Neural cell (in vitro differentiated cells): Measurements from ENCODE around the gene ADGRD2. TPM values are rescaled to one million over a fixed set of nuclear protein-coding genes. Genes with fewer than 3 reads are reported as not detected.

Experiments used
- H2AFZ ChIP-seq: fragments of 200-600, 300-800 bp; sonication (generic), shearing (Covaris generic); 2 replicates; pipeline ENCODE4 v1.6.0; 2014; ENCODE audit warnings: low read depth, mild to moderate bottlenecking, antibody characterized with exemption, low read length, moderate library complexity
- H3F3A ChIP-seq: fragments of 200-600 bp; shearing (Covaris generic); 2 replicates; pipeline ENCODE4 v1.6.1; 2016; ENCODE audit warnings: mild to moderate bottlenecking, moderate library complexity, mixed read lengths, antibody characterized with exemption, low read length; ENCODE audit not compliant: insufficient read depth, poor library complexity, severe bottlenecking
- H3K27ac ChIP-seq: fragments of 200-600, 300-800 bp; sonication (generic), shearing (Covaris generic); 2 replicates; pipeline ENCODE4 v1.5.1; 2014; ENCODE audit warnings: mild to moderate bottlenecking, low read length, moderate library complexity
- H3K27me3 ChIP-seq: fragments of 300-800, 200-600 bp; sonication (generic), shearing (Covaris generic); 2 replicates; pipeline ENCODE4 v1.6.0; 2014; ENCODE audit warnings: mild to moderate bottlenecking, low read depth, low read length, moderate library complexity; ENCODE audit not compliant: insufficient read depth
- H3K36me3 ChIP-seq: fragments of 300-800, 200-600 bp; sonication (generic), shearing (Covaris generic); 2 replicates; pipeline ENCODE4 v1.5.1; 2014; ENCODE audit warnings: mild to moderate bottlenecking, antibody characterized with exemption, low read length, moderate library complexity; ENCODE audit not compliant: insufficient read depth
- H3K4me2 ChIP-seq: fragments of 300-800, 200-600 bp; sonication (generic), shearing (Covaris generic); 2 replicates; pipeline ENCODE4 v1.6.0; 2014; ENCODE audit warnings: mild to moderate bottlenecking, low read length
- H3K4me3 ChIP-seq: fragments of 300-800, 200-600 bp; sonication (generic), shearing (Covaris generic); 2 replicates; pipeline ENCODE4 v1.5.1; 2014; ENCODE audit warnings: mild to moderate bottlenecking, low read length, moderate library complexity
- H3K79me2 ChIP-seq: fragments of 200-600 bp; shearing (Covaris generic); replicated peaks from 2 replicates; pipeline ENCODE4 v1.6.0; 2014; ENCODE audit warnings: mild to moderate bottlenecking, low read length, moderate library complexity; ENCODE audit not compliant: insufficient read depth
- H3K9ac ChIP-seq: fragments of 300-800, 200-600 bp; sonication (generic), shearing (Covaris generic); 2 replicates; pipeline ENCODE4 v1.6.1; 2016; ENCODE audit warnings: mild to moderate bottlenecking, low read length, mixed read lengths
- H3K9me2 ChIP-seq: fragments of 200-600 bp; shearing (Covaris generic); 2 replicates; pipeline ENCODE4 v1.6.1; 2016; ENCODE audit warnings: mild to moderate bottlenecking, low read length, mixed read lengths; ENCODE audit not compliant: insufficient read depth
- H3K9me3 ChIP-seq: fragments of 200-600, 300-800 bp; sonication (generic), shearing (Covaris generic); 2 replicates; pipeline ENCODE4 v1.6.1; 2016; ENCODE audit warnings: mild to moderate bottlenecking, mixed run types, low read length, moderate library complexity, mixed read lengths
- H4K20me1 ChIP-seq: fragments of 200-600 bp; shearing (Covaris generic); 2 replicates; pipeline ENCODE4 v1.6.1; 2016; ENCODE audit warnings: mild to moderate bottlenecking, mixed run types; ENCODE audit not compliant: insufficient read depth
- CTCF ChIP-seq: fragments of 450-650 bp; IDR thresholded peaks from 2 replicates; pipeline ENCODE4 v1.5.1; 2014; ENCODE audit warnings: antibody characterized with exemption, mild to moderate bottlenecking, moderate library complexity; ENCODE audit not compliant: poor library complexity, severe bottlenecking
- EP300 ChIP-seq: fragments of 450-650 bp; conservative IDR thresholded peaks from 2 replicates; pipeline ENCODE4 v1.6.1; 2014; ENCODE audit warnings: antibody characterized with exemption, mild to moderate bottlenecking, moderate library complexity; ENCODE audit not compliant: poor library complexity, severe bottlenecking
- EZH2 ChIP-seq: fragments of 200-600, 300-800 bp; shearing (Covaris generic), sonication (generic); IDR thresholded peaks from 2 replicates; pipeline ENCODE4 v1.6.1; 2014; ENCODE audit warnings: antibody characterized with exemption, low read length, borderline replicate concordance, mild to moderate bottlenecking; ENCODE audit not compliant: insufficient read depth, poor library complexity, severe bottlenecking
- MXI1 ChIP-seq: fragments of 450-650 bp; conservative IDR thresholded peaks from 2 replicates; pipeline ENCODE4 v1.6.1; 2014; ENCODE audit warnings: antibody characterized with exemption, mild to moderate bottlenecking; ENCODE audit not compliant: poor library complexity, severe bottlenecking
- POLR2AphosphoS5 ChIP-seq: IDR thresholded peaks from 2 replicates; pipeline ENCODE4 v1.6.1; 2012
- RAD21 ChIP-seq: fragments of 450-650 bp; conservative IDR thresholded peaks from 2 replicates; pipeline ENCODE4 v1.6.1; 2014; ENCODE audit warnings: antibody characterized with exemption, mild to moderate bottlenecking, moderate library complexity
- SMC3 ChIP-seq: fragments of 450-650 bp; conservative IDR thresholded peaks from 2 replicates; pipeline ENCODE4 v1.6.1; 2014; ENCODE audit warnings: antibody characterized with exemption, mild to moderate bottlenecking, moderate library complexity; ENCODE audit not compliant: poor library complexity
- TAF1 ChIP-seq: IDR thresholded peaks from 2 replicates; pipeline ENCODE4 v1.6.1; 2012; ENCODE audit warnings: low read depth
- polyA plus RNA-seq: library from polyadenylated mRNA; depleted of rRNA; stranded (reverse); fragments of >200 nt; gene quantifications from 2 replicates; pipeline ENCODE4 v1.2.3, GENCODE V29; 2014
- TF ChIP-seq, protein P1 (sequence below): IDR thresholded peaks from 2 replicates; pipeline ENCODE4 v1.6.1; 2012; ENCODE audit warnings: borderline replicate concordance

Gene ADGRD2
- polyA plus RNA-seq, 1 donor from 2014 or later: not detected

- no peaks in the 10 kb centered on the region for H3K9me2 ChIP-seq
- no peak overlapping the region for H3K4me2 ChIP-seq
- TF ChIP-seq EP300: no peak
- H4K20me1 ChIP-seq: no peaks in the 10 kb centered on the region
- no peak overlapping the region for H3K4me3 ChIP-seq
- no peak overlapping the region for H3K9ac ChIP-seq
- no peak overlapping the region for H2AFZ ChIP-seq
- no peaks in the 10 kb centered on the region for H3K36me3 ChIP-seq
- no peaks in the 10 kb centered on the region for H3K9me3 ChIP-seq
- no peaks in the 10 kb centered on the region for H3K79me2 ChIP-seq
- no peaks in the 10 kb centered on the region for H3F3A ChIP-seq
- peaks cover 9% of the 10 kb centered on the region for H3K27me3 ChIP-seq
- H3K27ac ChIP-seq: no peak overlapping the region
Measured at GRCh38 chr9:124485936-124486335, 35.7 kb downstream of the ADGRD2 start.

DNA sequence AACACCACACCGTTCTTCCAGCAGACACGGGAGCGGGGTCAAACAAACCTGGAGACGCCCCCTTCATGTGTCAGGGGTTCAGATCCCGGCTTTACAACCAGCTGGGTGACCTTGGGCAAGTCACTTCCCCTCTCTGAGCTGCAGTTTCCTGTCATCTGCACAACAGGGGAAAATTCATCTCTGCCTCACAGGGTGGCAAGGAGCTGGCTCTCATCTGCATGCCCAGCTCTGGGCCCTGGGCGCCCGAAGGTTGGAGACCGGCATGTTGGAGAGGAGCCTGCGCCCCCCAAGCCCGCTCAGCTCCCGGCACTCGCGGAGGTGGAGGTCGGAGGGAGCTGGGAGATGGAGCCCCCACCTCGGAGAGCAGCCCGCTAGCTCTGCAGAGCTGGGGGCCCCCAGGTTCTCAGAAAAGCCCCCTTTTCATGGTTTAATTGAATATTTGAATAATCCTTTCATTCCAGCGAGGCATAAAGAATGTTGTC is 36.6 kb downstream of the ADGRD2 start:
- Histone ChIP-seq H3K27me3 (peaks cover 9% of the 10 kb centered on the region), H3K9ac (no peak overlapping the region), H3K4me2 (no peak overlapping the region), H4K20me1 (no peaks in the 10 kb centered on the region), H3K79me2 (no peaks in the 10 kb centered on the region), H3K9me2 (no peaks in the 10 kb centered on the region), H2AFZ (no peak overlapping the region), H3K36me3 (no peaks in the 10 kb centered on the region), H3K9me3 (no peaks in the 10 kb centered on the region), H3K27ac (no peak overlapping the region), H3F3A (no peaks in the 10 kb centered on the region), H3K4me3 (no peak overlapping the region)
- TF ChIP-seq RAD21 (no peak), EP300 (no peak), MXI1 (no peak), TAF1 (no peak), EZH2 (no peak), CTCF (no peak), POLR2AphosphoS5 (no peak), SMC3 (no peak)
- TF ChIP-seq, protein P1, sequence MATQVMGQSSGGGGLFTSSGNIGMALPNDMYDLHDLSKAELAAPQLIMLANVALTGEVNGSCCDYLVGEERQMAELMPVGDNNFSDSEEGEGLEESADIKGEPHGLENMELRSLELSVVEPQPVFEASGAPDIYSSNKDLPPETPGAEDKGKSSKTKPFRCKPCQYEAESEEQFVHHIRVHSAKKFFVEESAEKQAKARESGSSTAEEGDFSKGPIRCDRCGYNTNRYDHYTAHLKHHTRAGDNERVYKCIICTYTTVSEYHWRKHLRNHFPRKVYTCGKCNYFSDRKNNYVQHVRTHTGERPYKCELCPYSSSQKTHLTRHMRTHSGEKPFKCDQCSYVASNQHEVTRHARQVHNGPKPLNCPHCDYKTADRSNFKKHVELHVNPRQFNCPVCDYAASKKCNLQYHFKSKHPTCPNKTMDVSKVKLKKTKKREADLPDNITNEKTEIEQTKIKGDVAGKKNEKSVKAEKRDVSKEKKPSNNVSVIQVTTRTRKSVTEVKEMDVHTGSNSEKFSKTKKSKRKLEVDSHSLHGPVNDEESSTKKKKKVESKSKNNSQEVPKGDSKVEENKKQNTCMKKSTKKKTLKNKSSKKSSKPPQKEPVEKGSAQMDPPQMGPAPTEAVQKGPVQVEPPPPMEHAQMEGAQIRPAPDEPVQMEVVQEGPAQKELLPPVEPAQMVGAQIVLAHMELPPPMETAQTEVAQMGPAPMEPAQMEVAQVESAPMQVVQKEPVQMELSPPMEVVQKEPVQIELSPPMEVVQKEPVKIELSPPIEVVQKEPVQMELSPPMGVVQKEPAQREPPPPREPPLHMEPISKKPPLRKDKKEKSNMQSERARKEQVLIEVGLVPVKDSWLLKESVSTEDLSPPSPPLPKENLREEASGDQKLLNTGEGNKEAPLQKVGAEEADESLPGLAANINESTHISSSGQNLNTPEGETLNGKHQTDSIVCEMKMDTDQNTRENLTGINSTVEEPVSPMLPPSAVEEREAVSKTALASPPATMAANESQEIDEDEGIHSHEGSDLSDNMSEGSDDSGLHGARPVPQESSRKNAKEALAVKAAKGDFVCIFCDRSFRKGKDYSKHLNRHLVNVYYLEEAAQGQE: no peak
